HG03565 (cell line): ENCODE measurements around the gene PIK3R6.
"Not testable (repeated sequence)": the region's sequence is repeated elsewhere in the genome, so short reads cannot be mapped to it uniquely, and the experiment has no call there.

ENCODE experiments used
- ATAC-seq: cut with Tn5 transposase; IDR thresholded peaks from one replicate; pipeline ENCODE4 v1.9.1; 2021; ENCODE audit warnings: mild to moderate bottlenecking, moderate library complexity; ENCODE audit not compliant: unreplicated experiment

PIK3R6 gene

GRCh38 chr17:8894673-8895578, 27.5 kb upstream of the PIK3R6 start:
- no peak for ATAC-seq

- no peak for ATAC-seq
Observed at GRCh38 chr17:8894202-8894671, 26.8 kb upstream of the PIK3R6 start.

GRCh38 chr17:8893621-8894201, 26.2 kb upstream of the PIK3R6 start:
- ATAC-seq = no peak

- no peak for ATAC-seq
Observed at GRCh38 chr17:8893059-8893458, 25.6 kb upstream of the PIK3R6 start.

- no peak for ATAC-seq
Observed at GRCh38 chr17:8892338-8892690, 24.8 kb upstream of the PIK3R6 start.

GRCh38 chr17:8890671-8891070, 23.2 kb upstream of the PIK3R6 start:
- ATAC-seq = no peak

GRCh38 chr17:8889458-8890210, 22.2 kb upstream of the PIK3R6 start:
- no peak for ATAC-seq

- ATAC-seq = no peak
Observed at GRCh38 chr17:8888704-8889302, 21.3 kb upstream of the PIK3R6 start.

GRCh38 chr17:8887834-8888703, 20.6 kb upstream of the PIK3R6 start:
- ATAC-seq = no peak

GRCh38 chr17:8887301-8887700, 19.8 kb upstream of the PIK3R6 start:
- ATAC-seq = no peak

- ATAC-seq = no peak
Observed at GRCh38 chr17:8885967-8886684, 18.7 kb upstream of the PIK3R6 start.

- ATAC-seq = not testable (repeated sequence)
Observed at GRCh38 chr17:8885163-8885966, 17.9 kb upstream of the PIK3R6 start.

GRCh38 chr17:8884336-8884990, 17.0 kb upstream of the PIK3R6 start:
- ATAC-seq = no peak

- ATAC-seq = no peak
Observed at GRCh38 chr17:8883353-8883752, 15.9 kb upstream of the PIK3R6 start.

GRCh38 chr17:8881606-8882005, 14.1 kb upstream of the PIK3R6 start:
- no peak for ATAC-seq

- no peak for ATAC-seq
Observed at GRCh38 chr17:8880466-8880865, 13.0 kb upstream of the PIK3R6 start.

GRCh38 chr17:8879410-8879809, 11.9 kb upstream of the PIK3R6 start:
- no peak for ATAC-seq

GRCh38 chr17:8877984-8878383, 10.5 kb upstream of the PIK3R6 start:
- no peak for ATAC-seq
